ENCODE measurements around the gene CHMP2A. TPM values are rescaled to one million over a fixed set of nuclear protein-coding genes. Genes with fewer than 3 reads are reported as not detected.
"Not testable (repeated sequence)": the region's sequence is repeated elsewhere in the genome, so short reads cannot be mapped to it uniquely, and the experiment has no call there.

Gene CHMP2A
- total RNA-seq, 1 donor from 2014 or later = 132 TPM

DNA sequence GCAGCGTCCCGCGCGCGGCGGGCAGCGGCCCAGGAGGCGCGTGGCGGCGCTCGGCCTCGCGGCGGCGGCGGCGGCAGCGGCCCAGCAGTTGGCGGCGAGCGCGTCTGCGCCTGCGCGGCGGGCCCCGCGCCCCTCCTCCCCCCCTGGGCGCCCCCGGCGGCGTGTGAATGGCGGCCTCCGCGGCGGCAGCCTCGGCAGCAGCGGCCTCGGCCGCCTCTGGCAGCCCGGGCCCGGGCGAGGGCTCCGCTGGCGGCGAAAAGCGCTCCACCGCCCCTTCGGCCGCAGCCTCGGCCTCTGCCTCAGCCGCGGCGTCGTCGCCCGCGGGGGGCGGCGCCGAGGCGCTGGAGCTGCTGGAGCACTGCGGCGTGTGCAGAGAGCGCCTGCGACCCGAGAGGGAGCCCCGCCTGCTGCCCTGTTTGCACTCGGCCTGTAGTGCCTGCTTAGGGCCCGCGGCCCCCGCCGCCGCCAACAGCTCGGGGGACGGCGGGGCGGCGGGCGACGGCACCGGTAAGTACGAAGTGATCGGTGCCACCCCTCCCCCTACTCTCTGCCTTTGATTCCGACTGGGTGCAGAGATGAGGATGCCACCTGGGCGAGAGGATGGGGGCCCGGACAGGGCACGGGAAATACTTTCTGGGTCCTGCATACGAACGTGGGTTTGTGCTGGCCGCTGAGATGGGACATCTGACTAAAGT lies 10.2 kb downstream of the CHMP2A start:
- H3K9me3 Mint-ChIP-seq (ENCODE audit: unreplicated experiment) = no peaks in the 10 kb centered on the region
- H3K27ac Mint-ChIP-seq (ENCODE audit: unreplicated experiment) = peak overlapping the region; percentile 73
- TF ChIP-seq, protein P1, sequence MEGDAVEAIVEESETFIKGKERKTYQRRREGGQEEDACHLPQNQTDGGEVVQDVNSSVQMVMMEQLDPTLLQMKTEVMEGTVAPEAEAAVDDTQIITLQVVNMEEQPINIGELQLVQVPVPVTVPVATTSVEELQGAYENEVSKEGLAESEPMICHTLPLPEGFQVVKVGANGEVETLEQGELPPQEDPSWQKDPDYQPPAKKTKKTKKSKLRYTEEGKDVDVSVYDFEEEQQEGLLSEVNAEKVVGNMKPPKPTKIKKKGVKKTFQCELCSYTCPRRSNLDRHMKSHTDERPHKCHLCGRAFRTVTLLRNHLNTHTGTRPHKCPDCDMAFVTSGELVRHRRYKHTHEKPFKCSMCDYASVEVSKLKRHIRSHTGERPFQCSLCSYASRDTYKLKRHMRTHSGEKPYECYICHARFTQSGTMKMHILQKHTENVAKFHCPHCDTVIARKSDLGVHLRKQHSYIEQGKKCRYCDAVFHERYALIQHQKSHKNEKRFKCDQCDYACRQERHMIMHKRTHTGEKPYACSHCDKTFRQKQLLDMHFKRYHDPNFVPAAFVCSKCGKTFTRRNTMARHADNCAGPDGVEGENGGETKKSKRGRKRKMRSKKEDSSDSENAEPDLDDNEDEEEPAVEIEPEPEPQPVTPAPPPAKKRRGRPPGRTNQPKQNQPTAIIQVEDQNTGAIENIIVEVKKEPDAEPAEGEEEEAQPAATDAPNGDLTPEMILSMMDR (IDR thresholded peaks at IDR 0.05) = no peak
- H3K4me3 Mint-ChIP-seq (ENCODE audit: unreplicated experiment) = peak overlapping the region; percentile 89
- peaks cover 23% of the 10 kb centered on the region for H3K4me1 Mint-ChIP-seq (ENCODE audit: unreplicated experiment)
- DNase-seq (ENCODE audit: extremely low spot score, unreplicated experiment) = peak; percentile 95
- H3K36me3 Mint-ChIP-seq (ENCODE audit: unreplicated experiment) = peaks cover 18% of the 10 kb centered on the region
- no peaks in the 10 kb centered on the region for H3K27me3 Mint-ChIP-seq (ENCODE audit: unreplicated experiment)

DNA sequence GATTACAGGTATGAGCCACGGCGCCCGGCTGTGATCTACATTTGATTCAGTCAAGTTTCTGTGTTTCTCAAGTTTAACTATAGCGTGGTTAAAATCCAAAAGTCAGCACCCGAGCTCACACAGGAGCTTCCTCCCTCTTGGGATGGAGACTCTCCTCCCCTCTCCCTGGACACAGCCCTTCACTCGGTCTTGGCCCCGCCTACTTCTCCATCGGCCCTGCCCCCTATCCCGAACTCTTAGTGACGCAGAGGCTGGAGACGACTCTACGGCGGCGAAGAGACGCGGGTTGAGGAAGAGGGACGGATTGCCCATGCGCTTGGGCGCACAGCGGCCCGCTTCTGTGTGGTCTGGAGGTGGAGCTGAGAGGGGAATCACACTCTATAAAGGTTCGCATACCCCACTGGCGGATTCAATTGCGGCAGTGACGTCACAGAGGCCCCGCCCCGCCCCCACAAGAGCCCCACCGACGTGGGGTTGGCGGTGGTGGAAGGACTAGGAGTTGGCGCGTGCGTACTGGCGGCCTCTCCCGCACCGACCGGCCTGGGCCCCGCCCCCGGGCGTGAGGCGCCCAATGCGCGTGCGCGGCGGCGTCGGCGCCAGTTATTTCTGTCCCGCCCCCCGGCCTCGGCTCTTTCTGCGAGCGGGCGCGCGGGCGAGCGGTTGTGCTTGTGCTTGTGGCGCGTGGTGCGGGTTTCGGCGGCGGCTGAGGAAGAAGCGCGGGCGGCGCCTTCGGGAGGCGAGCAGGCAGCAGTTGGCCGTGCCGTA lies 10.9 kb downstream of the CHMP2A start, which contains the start of gene TRIM28:
Gene TRIM28, plus strand, starts transcription at position 239 of the 765 bp plus-strand sequence. CDS start 694 bp downstream, outside the sequence.
- H3K27ac Mint-ChIP-seq (ENCODE audit: unreplicated experiment) = peak within 1 kb of the TSS; percentile 99
- H3K4me3 Mint-ChIP-seq (ENCODE audit: unreplicated experiment) = peak within 1 kb of the TSS; percentile 89
- H3K27me3 Mint-ChIP-seq (ENCODE audit: unreplicated experiment) = peaks cover 6% of the 10 kb centered on the region
- TF ChIP-seq, protein P1 (IDR thresholded peaks at IDR 0.05) = no peak
- H3K9me3 Mint-ChIP-seq (ENCODE audit: unreplicated experiment) = no peaks in the 10 kb centered on the region
- peaks cover 23% of the 10 kb centered on the region for H3K4me1 Mint-ChIP-seq (ENCODE audit: unreplicated experiment)
- DNase-seq (ENCODE audit: extremely low spot score, unreplicated experiment) = peak; percentile 100
- peaks cover 14% of the 10 kb centered on the region for H3K36me3 Mint-ChIP-seq (ENCODE audit: unreplicated experiment)

DNA sequence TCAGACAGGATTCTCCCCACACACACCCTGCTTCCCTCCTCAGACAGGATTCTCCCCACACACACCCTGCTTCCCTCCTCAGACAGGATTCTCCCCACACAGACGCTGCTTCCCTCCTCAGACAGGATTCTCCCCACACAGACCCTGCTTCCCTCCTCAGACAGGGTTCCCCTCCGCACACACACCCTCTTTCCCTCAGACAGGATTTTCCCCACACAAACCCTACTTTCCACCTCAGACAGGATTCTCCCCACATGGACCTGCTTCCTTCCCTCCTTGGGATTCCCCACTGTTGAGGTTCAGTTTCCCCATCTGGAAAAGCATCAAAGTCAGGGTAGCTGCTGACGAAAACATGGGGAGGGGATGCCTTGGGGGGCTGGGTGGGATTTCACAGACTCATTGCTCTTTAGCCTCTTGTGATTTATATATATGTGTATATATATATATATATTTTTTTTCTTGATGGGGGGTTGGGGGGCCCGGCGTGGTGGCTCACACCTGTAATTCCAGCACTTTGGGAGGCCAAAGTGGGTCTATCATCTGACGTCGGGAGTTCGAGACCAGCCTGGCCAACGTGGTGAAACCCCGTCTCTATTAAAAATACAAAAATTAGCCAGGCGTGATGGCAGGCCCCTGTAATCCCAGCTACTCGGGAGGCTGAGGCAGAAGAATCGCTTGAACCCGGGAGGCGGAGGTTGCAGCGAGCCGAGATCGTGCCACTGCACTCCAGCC lies 12.1 kb downstream of the CHMP2A start:
- H3K9me3 Mint-ChIP-seq (ENCODE audit: unreplicated experiment); H3K36me3 Mint-ChIP-seq (ENCODE audit: unreplicated experiment); DNase-seq (ENCODE audit: extremely low spot score, unreplicated experiment); H3K4me3 Mint-ChIP-seq (ENCODE audit: unreplicated experiment): not testable (repeated sequence)
- Mint-ChIP-seq H3K27ac (ENCODE audit: unreplicated experiment) (peak overlapping the region; percentile 99), H3K27me3 (ENCODE audit: unreplicated experiment) (peaks cover 13% of the 10 kb centered on the region), H3K4me1 (ENCODE audit: unreplicated experiment) (peaks cover 26% of the 10 kb centered on the region)

DNA sequence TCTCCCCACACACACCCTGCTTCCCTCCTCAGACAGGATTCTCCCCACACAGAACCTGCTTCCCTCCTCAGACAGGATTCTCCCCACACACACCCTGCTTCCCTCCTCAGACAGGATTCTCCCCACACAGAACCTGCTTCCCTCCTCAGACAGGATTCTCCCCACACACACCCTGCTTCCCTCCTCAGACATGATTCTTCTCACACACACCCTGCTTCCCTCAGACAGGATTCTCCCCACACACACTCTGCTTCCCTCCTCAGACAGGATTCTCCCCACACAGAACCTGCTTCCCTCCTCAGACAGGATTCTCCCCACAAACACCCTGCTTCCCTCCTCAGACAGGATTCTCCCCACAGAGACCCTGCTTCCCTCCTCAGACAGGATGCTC lies 15.7 kb downstream of the CHMP2A start:
- H3K4me3 Mint-ChIP-seq (ENCODE audit: unreplicated experiment); H3K27ac Mint-ChIP-seq (ENCODE audit: unreplicated experiment); H3K4me1 Mint-ChIP-seq (ENCODE audit: unreplicated experiment): not testable (repeated sequence)

DNA sequence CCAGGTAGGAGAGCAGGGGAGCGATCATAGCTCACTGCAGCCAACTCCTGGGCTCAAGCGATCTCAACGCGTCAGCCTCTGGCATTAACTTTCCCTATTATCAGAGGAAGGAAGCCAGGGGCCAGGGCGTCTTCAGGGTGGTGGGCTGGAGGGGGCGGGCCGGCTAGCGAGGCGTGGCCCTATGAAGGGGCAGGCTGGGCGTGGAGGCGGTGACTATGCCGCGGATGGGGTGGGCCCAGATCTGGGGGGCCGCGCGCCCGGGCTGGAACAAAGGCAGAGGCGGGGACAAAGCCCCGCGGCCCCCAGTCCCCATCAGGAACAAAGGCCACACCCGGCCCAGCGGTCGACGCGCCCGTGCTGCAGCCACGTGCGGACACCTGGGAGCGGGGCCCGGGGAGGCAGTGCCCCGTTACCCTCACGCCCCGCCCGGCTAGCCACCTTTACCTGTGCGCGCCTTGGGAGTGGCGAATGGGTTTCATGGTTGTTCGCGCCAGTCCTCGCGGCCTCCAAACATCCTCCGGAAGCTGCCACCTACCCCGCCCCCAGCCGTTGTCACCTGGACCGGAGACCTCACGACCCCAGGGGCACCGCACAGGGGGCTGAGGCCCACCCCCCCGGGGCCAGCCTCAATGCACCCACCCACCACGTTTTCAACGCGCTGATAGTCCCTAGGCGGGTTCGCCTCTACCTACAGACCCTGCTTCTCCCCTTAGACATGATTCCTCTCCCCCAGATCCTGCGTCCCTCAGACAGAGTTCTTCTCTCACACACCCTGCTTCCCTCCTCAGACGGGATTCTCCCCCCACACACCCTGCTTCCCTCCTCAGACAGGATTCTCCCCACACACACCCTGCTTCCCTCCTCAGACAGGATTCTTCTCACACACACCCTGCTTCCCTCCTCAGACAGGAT lies 16.4 kb downstream of the CHMP2A start:
- TF ChIP-seq, protein P1 (IDR thresholded peaks at IDR 0.05) = no peak
- Mint-ChIP-seq H3K4me3 (ENCODE audit: unreplicated experiment) (peak overlapping the region; percentile 62), H3K9me3 (ENCODE audit: unreplicated experiment) (no peaks in the 10 kb centered on the region), H3K27me3 (ENCODE audit: unreplicated experiment) (peaks cover 21% of the 10 kb centered on the region), H3K4me1 (ENCODE audit: unreplicated experiment) (peaks cover 6% of the 10 kb centered on the region), H3K27ac (ENCODE audit: unreplicated experiment) (no peak overlapping the region), H3K36me3 (ENCODE audit: unreplicated experiment) (no peaks in the 10 kb centered on the region)
- no peak for DNase-seq (ENCODE audit: extremely low spot score, unreplicated experiment)

More for the DNA sequence above, 15.7 kb downstream of the CHMP2A start:
- not testable (repeated sequence) for H3K36me3 Mint-ChIP-seq (ENCODE audit: unreplicated experiment); H3K9me3 Mint-ChIP-seq (ENCODE audit: unreplicated experiment); DNase-seq (ENCODE audit: extremely low spot score, unreplicated experiment)
- H3K27me3 Mint-ChIP-seq (ENCODE audit: unreplicated experiment) = peaks cover 19% of the 10 kb centered on the region

All from osteocyte (in vitro differentiated cells).